ENCODE measurements around the gene RASAL3. TPM values are rescaled to one million over a fixed set of nuclear protein-coding genes. Genes with fewer than 3 reads are reported as not detected.

RASAL3 gene
- total RNA-seq, 1 experiment from 2014 or later = not detected

DNA sequence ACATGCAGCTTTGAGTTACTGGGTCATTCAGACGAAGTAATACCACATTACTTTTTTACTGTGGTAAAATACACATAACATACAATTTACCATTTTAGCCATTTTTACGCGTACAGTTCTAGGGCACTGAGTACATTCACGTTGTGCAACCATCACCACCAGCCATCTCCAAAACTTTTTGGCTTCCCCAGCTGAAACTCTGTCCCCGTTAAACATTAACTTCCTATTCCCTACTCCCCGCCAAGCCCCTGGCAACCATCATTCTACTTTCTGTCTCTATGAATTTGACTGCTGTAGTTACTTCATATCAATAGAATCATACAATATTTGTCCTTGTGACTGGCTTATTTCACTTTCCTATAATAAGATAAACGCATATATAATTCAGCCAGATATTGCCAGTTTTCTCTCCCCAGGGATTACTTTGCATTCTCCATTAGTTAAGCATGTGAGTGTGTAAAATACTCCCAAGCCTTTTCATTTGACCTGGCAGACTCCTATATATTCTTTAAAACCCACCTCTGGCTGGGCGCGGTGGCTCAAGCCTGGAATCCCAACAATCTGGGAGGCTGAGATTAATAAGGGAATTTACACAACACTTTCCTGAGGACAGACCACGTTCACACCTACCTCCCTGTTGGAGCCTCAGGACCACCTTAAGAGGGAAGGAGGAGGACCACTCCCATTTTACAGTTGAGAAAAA lies 34.0 kb upstream of the RASAL3 start:
- no peaks in the 10 kb centered on the region for H3F3A ChIP-seq (ENCODE audit: low read length, unreplicated experiment)
- H3K4me2 ChIP-seq (ENCODE audit: low read length) = no peak overlapping the region
- no peak for ATAC-seq
- H3K4me3 ChIP-seq (ENCODE audit: low read length) = no peak overlapping the region
- no peak overlapping the region for H2AFZ ChIP-seq (ENCODE audit: low read length)
- no peaks in the 10 kb centered on the region for H3K9me3 ChIP-seq (ENCODE audit: low read length)
- ChIA-PET CTCF (no interaction called here), POLR2A (ENCODE audit: unreplicated experiment) (no interaction called here)
- no peaks in the 10 kb centered on the region for H4K20me1 ChIP-seq (ENCODE audit: low read length)
- H3K9ac ChIP-seq (ENCODE audit: low read length) = no peak overlapping the region
- H3K9me2 ChIP-seq (replicated peaks; ENCODE audit: low read length) = no peaks in the 10 kb centered on the region
- no peaks in the 10 kb centered on the region for H3K27me3 ChIP-seq (ENCODE audit: low read length)
- H3K4me1 ChIP-seq (ENCODE audit: insufficient read depth, low read length) = no peaks in the 10 kb centered on the region
- no TSS peak for BruUV-seq (replicated peaks)
- H3K79me2 ChIP-seq (ENCODE audit: low read length) = no peaks in the 10 kb centered on the region
- no peaks in the 10 kb centered on the region for H3K36me3 ChIP-seq (ENCODE audit: low read depth, low read length)
- H3K27ac ChIP-seq (ENCODE audit: low read length) = no peak overlapping the region
- DNase-seq = no peak
- intact Hi-C loops (cut with micrococcal nuclease) = no loop called here
- TF ChIP-seq EZH2 (IDR thresholded peaks at IDR 0.05; ENCODE audit: low read length, unreplicated experiment) (no peak), EZH2phosphoT487 (IDR thresholded peaks at IDR 0.05; ENCODE audit: borderline replicate concordance, low read length) (no peak)
- TF ChIP-seq, protein P1, sequence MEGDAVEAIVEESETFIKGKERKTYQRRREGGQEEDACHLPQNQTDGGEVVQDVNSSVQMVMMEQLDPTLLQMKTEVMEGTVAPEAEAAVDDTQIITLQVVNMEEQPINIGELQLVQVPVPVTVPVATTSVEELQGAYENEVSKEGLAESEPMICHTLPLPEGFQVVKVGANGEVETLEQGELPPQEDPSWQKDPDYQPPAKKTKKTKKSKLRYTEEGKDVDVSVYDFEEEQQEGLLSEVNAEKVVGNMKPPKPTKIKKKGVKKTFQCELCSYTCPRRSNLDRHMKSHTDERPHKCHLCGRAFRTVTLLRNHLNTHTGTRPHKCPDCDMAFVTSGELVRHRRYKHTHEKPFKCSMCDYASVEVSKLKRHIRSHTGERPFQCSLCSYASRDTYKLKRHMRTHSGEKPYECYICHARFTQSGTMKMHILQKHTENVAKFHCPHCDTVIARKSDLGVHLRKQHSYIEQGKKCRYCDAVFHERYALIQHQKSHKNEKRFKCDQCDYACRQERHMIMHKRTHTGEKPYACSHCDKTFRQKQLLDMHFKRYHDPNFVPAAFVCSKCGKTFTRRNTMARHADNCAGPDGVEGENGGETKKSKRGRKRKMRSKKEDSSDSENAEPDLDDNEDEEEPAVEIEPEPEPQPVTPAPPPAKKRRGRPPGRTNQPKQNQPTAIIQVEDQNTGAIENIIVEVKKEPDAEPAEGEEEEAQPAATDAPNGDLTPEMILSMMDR (conservative IDR thresholded peaks at IDR 0.05; ENCODE audit: low read depth, low read length) = no peak

- no peak for ATAC-seq
- intact Hi-C loops (cut with micrococcal nuclease) = no loop called here
- no peak for DNase-seq
- no peaks in the 10 kb centered on the region for H3K4me1 ChIP-seq (ENCODE audit: insufficient read depth, low read length)
- POLR2A ChIA-PET (ENCODE audit: unreplicated experiment) = no interaction called here
- no peak for TF ChIP-seq EZH2phosphoT487 (IDR thresholded peaks at IDR 0.05; ENCODE audit: borderline replicate concordance, low read length)
- TF ChIP-seq, protein P1 (conservative IDR thresholded peaks at IDR 0.05; ENCODE audit: low read depth, low read length) = no peak
- no peak for TF ChIP-seq EZH2 (IDR thresholded peaks at IDR 0.05; ENCODE audit: low read length, unreplicated experiment)
- no peaks in the 10 kb centered on the region for H3K36me3 ChIP-seq (ENCODE audit: low read depth, low read length)
- H3K4me3 ChIP-seq (ENCODE audit: low read length) = no peak overlapping the region
- no peak overlapping the region for H3K4me2 ChIP-seq (ENCODE audit: low read length)
- no peak overlapping the region for H2AFZ ChIP-seq (ENCODE audit: low read length)
- no peak overlapping the region for H3K9ac ChIP-seq (ENCODE audit: low read length)
- no peaks in the 10 kb centered on the region for H3F3A ChIP-seq (ENCODE audit: low read length, unreplicated experiment)
- no TSS peak for BruUV-seq (replicated peaks)
- H3K27ac ChIP-seq (ENCODE audit: low read length) = no peak overlapping the region
- no peaks in the 10 kb centered on the region for H3K27me3 ChIP-seq (ENCODE audit: low read length)
- CTCF ChIA-PET = no interaction called here
- no peaks in the 10 kb centered on the region for H4K20me1 ChIP-seq (ENCODE audit: low read length)
- no peaks in the 10 kb centered on the region for H3K79me2 ChIP-seq (ENCODE audit: low read length)
- no peaks in the 10 kb centered on the region for H3K9me3 ChIP-seq (ENCODE audit: low read length)
- no peaks in the 10 kb centered on the region for H3K9me2 ChIP-seq (replicated peaks; ENCODE audit: low read length)
These were observed 30.8 kb upstream of the RASAL3 start for GRCh38 chr19:15495151-15495550.

GRCh38 chr19:15488489-15489226 lies 24.3 kb upstream of the RASAL3 start:
- CTCF ChIA-PET = no interaction called here
- POLR2A ChIA-PET (ENCODE audit: unreplicated experiment) = no interaction called here
- TF ChIP-seq, protein P1 (conservative IDR thresholded peaks at IDR 0.05; ENCODE audit: low read depth, low read length) = no peak
- TF ChIP-seq EZH2 (IDR thresholded peaks at IDR 0.05; ENCODE audit: low read length, unreplicated experiment) (no peak), EZH2phosphoT487 (IDR thresholded peaks at IDR 0.05; ENCODE audit: borderline replicate concordance, low read length) (no peak)
- H3K4me3 ChIP-seq (ENCODE audit: low read length) = no peak overlapping the region
- H3K27ac ChIP-seq (ENCODE audit: low read length) = no peak overlapping the region
- ATAC-seq (no peak), DNase-seq (no peak)
- H2AFZ ChIP-seq (ENCODE audit: low read length) = no peak overlapping the region
- intact Hi-C loops (cut with micrococcal nuclease) = no loop called here
- no peaks in the 10 kb centered on the region for H3K36me3 ChIP-seq (ENCODE audit: low read depth, low read length)
- no peak overlapping the region for H3K4me2 ChIP-seq (ENCODE audit: low read length)
- no peaks in the 10 kb centered on the region for H3K27me3 ChIP-seq (ENCODE audit: low read length)
- H3K79me2 ChIP-seq (ENCODE audit: low read length) = no peaks in the 10 kb centered on the region
- no peaks in the 10 kb centered on the region for H3F3A ChIP-seq (ENCODE audit: low read length, unreplicated experiment)
- no peaks in the 10 kb centered on the region for H3K9me3 ChIP-seq (ENCODE audit: low read length)
- H3K9me2 ChIP-seq (replicated peaks; ENCODE audit: low read length) = no peaks in the 10 kb centered on the region
- no peaks in the 10 kb centered on the region for H4K20me1 ChIP-seq (ENCODE audit: low read length)
- BruUV-seq (replicated peaks) = no TSS peak
- H3K9ac ChIP-seq (ENCODE audit: low read length) = no peak overlapping the region
- H3K4me1 ChIP-seq (ENCODE audit: insufficient read depth, low read length) = no peaks in the 10 kb centered on the region

Data from PC-3 (cell line).